GM12878 (cell line): ENCODE data around the gene AGAP1. TPM values are rescaled to one million over a fixed set of nuclear protein-coding genes. Genes with fewer than 3 reads are reported as not detected.

ENCODE experiments used
- ATAC-seq: fragments of 200-7000 bp; cut with Tn5 transposase; 3 replicates; pipeline ENCODE4 v1.9.1; 2020; ENCODE audit warnings: mild to moderate bottlenecking, moderate library complexity
- BruUV-seq: library from RNA; stranded (reverse); fragments of 400-500 nt; replicated peaks from 2 replicates; lab custom pipeline; 2021; lab: Mats Ljungman, UMichigan
- CTCF ChIA-PET: fragments of 300-600 bp; sonication (Branson Sonifier 250); formaldehyde crosslinking; extraction: SDS; loops from one replicate; lab custom pipeline; 2021; ENCODE audit warnings: inconsistent platforms; lab: Yijun Ruan, JAX
- POLR2A ChIA-PET: fragments of 350-600 bp; formaldehyde crosslinking; extraction: SDS; loops from one replicate; lab custom pipeline; 2021; ENCODE audit warnings: inconsistent platforms; lab: Charles Lee
- RAD21 ChIA-PET: fragments of 300-600 bp; sonication (Branson Sonifier 250); formaldehyde crosslinking; loops from one replicate; lab custom pipeline; 2023; ENCODE audit warnings: antibody characterized with exemption; ENCODE audit not compliant: unreplicated experiment; lab: Charles Lee
- SMC1A ChIA-PET: fragments of 300-600 bp; sonication (Branson Sonifier 250); formaldehyde crosslinking; loops from one replicate; lab custom pipeline; 2023; ENCODE audit not compliant: unreplicated experiment, uncharacterized antibody; lab: Charles Lee
- DNase-seq: peaks from one replicate; pipeline ENCODE4 v3.0.0-alpha.2; 2011; ENCODE audit warnings: low read depth, low spot score
- FAIRE-seq: peaks from 3 replicates; lab custom pipeline; 2011; peaks lifted over from hg19 to GRCh38; lab: Jason Lieb, UNC
- H2AFZ ChIP-seq: 2 replicates; pipeline ENCODE4 v1.6.0; 2011; ENCODE audit warnings: low read depth, low read length, control low read depth; ENCODE audit not compliant: control insufficient read depth
- H3K27ac ChIP-seq: 2 replicates; pipeline ENCODE4 v1.5.1; 2011; ENCODE audit warnings: control low read depth; ENCODE audit not compliant: control insufficient read depth, insufficient read depth
- H3K27me3 ChIP-seq, 2 experiments: replicated peaks in 1 of 2; 2 replicates each; pipeline versions ENCODE4 v1.6.0 to v1.6.1; 2011; ENCODE audit warnings: low read length in 1 of 2; ENCODE audit not compliant: control insufficient read depth in 2 of 2, insufficient read depth in 2 of 2
- H3K36me3 ChIP-seq, 2 experiments: 2 replicates each; pipeline ENCODE4 v1.5.1; 2011; ENCODE audit warnings: low read length in 1 of 2; ENCODE audit not compliant: control insufficient read depth in 2 of 2, insufficient read depth in 2 of 2
- H3K4me1 ChIP-seq: 2 replicates; pipeline ENCODE4 v1.6.1; 2011; ENCODE audit warnings: mild to moderate bottlenecking, low read length, moderate library complexity, mixed read lengths; ENCODE audit not compliant: control insufficient read depth, insufficient read depth
- H3K4me2 ChIP-seq: 2 replicates; pipeline ENCODE4 v1.6.0; 2011; ENCODE audit warnings: control low read depth; ENCODE audit not compliant: control insufficient read depth, insufficient read depth
- H3K4me3 ChIP-seq: fragments of 200-600 bp; sonication (generic); 2 replicates; pipeline ENCODE4 v1.5.1; 2016
- H3K79me2 ChIP-seq: 2 replicates; pipeline ENCODE4 v1.6.0; 2011; ENCODE audit warnings: low read length; ENCODE audit not compliant: control insufficient read depth, insufficient read depth
- H3K9ac ChIP-seq: 2 replicates; pipeline ENCODE4 v1.8.0; 2011; ENCODE audit warnings: low read length, control low read depth, mixed read lengths; ENCODE audit not compliant: control insufficient read depth, insufficient read depth
- H3K9me3 ChIP-seq: replicated peaks from 3 replicates; pipeline ENCODE4 v1.5.1; 2011; ENCODE audit warnings: mild to moderate bottlenecking, low read length; ENCODE audit not compliant: control insufficient read depth, insufficient read depth
- H4K20me1 ChIP-seq: 2 replicates; pipeline ENCODE4 v1.6.0; 2011; ENCODE audit not compliant: control insufficient read depth, insufficient read depth
- EGR1 ChIP-seq, 2 experiments: IDR thresholded peaks; 1 replicate in 1 of 2; 2 replicates in 1 of 2; pipeline ENCODE4 v1.6.1; 2011 to 2012; ENCODE audit warnings: low read depth in 2 of 2, low read length in 2 of 2, borderline replicate concordance in 1 of 2, mild to moderate bottlenecking in 1 of 2, moderate library complexity in 1 of 2
- NFXL1 ChIP-seq: fragments of 450-650 bp; IDR thresholded peaks from 2 replicates; pipeline ENCODE4 v1.6.1; 2017; ENCODE audit warnings: antibody characterized with exemption, mild to moderate bottlenecking, borderline replicate concordance
- NFYB ChIP-seq: IDR thresholded peaks from 2 replicates; pipeline ENCODE4 v1.6.1; 2011; ENCODE audit warnings: low read depth, mild to moderate bottlenecking, low read length, improper control_type of control experiment, moderate library complexity; ENCODE audit not compliant: insufficient read depth
- NR2C2 ChIP-seq: IDR thresholded peaks from 2 replicates; pipeline ENCODE4 v1.6.1; 2011; ENCODE audit warnings: borderline replicate concordance, low read depth; ENCODE audit not compliant: control insufficient read depth, insufficient read length
- NRF1 ChIP-seq: conservative IDR thresholded peaks from 2 replicates; pipeline ENCODE4 v1.6.1; 2011; ENCODE audit warnings: mild to moderate bottlenecking, low read depth, low read length, improper control_type of control experiment
- RAD51 ChIP-seq: fragments of 450-650 bp; IDR thresholded peaks from 2 replicates; pipeline ENCODE4 v1.6.1; 2016; ENCODE audit warnings: moderate library complexity, mild to moderate bottlenecking, inconsistent platforms
- RUNX3 ChIP-seq: IDR thresholded peaks from 2 replicates; pipeline ENCODE4 v1.6.1; 2012; ENCODE audit warnings: low read length, inconsistent platforms
- SIX5 ChIP-seq: IDR thresholded peaks from 2 replicates; pipeline ENCODE4 v1.6.1; 2011; ENCODE audit warnings: mild to moderate bottlenecking, low read depth, low read length, moderate library complexity; ENCODE audit not compliant: severe bottlenecking
- ZNF384 ChIP-seq: IDR thresholded peaks from 2 replicates; pipeline ENCODE4 v1.6.1; 2012; ENCODE audit warnings: low read depth, mild to moderate bottlenecking, low read length, improper control_type of control experiment, borderline replicate concordance
- ZNF622 ChIP-seq: fragments of 450-650 bp; IDR thresholded peaks from 2 replicates; pipeline ENCODE4 v1.6.1; 2017; ENCODE audit warnings: mild to moderate bottlenecking, inconsistent platforms
- WGBS: methylation state at CpG from one replicate; pipeline ENCODE4 v1.1.6; 2016; ENCODE audit warnings: low lambda C conversion rate; ENCODE audit not compliant: insufficient replicate concordance, insufficient coverage; ENCODE audit errors: missing lambda C conversion rate; 5-methylcytosine and 5-hydroxymethylcytosine counted together
- in situ Hi-C: fragments of 300-500 bp; cut with MboI; formaldehyde crosslinking; loops from 9 replicates; pipeline ENCODE4 v1.14.3; 2018; ENCODE audit warnings: mixed read lengths
- intact Hi-C: fragments of 100-400 bp; cut with micrococcal nuclease; formaldehyde crosslinking; loops from one replicate; pipeline ENCODE4 v1.14.2; 2022; ENCODE audit not compliant: unreplicated experiment
- polyA plus RNA-seq, 11 experiments: library from polyadenylated mRNA; depleted of rRNA in 4 of 11; unstranded in 6 of 11; stranded (reverse) in 5 of 11; fragments of >200 nt; fragmentation: Nextera tagmentation in 4 of 11; fragmentation: Illumina TruSeq in 1 of 11; extraction: Ambion mirVana in 4 of 11; extraction: Trizol in 1 of 11; gene quantifications; 1 replicate in 1 of 11; 2 replicates in 10 of 11; pipeline versions ENCODE4 v1.2.1 to v1.2.3, GENCODE V29; 2011 to 2016; ENCODE audit warnings: inconsistent platforms in 2 of 11, missing spikeins in 2 of 11, low read depth in 1 of 11
- total RNA-seq, 4 experiments: library from RNA; depleted of rRNA in 3 of 4; stranded (reverse); fragments of >200 nt in 3 of 4; fragmentation: Illumina TruSeq in 1 of 4; extraction: Trizol in 1 of 4; gene quantifications; 2 replicates each; pipeline versions ENCODE4 v1.2.1 to v1.2.3, GENCODE V29; 2013 to 2021
- TF ChIP-seq, protein P1 (sequence below): IDR thresholded peaks from 2 replicates; pipeline ENCODE4 v1.6.1; 2011; ENCODE audit warnings: borderline replicate concordance, low read depth, mild to moderate bottlenecking, moderate library complexity, low read length; ENCODE audit not compliant: insufficient read depth, poor library complexity, severe bottlenecking
- TF ChIP-seq, protein P2 (sequence below): fragments of 450-650 bp; IDR thresholded peaks from 2 replicates; pipeline ENCODE4 v1.6.1; 2014; ENCODE audit warnings: mild to moderate bottlenecking
- TF ChIP-seq, protein P3 (sequence below): fragments of 450-650 bp; IDR thresholded peaks from 2 replicates; pipeline ENCODE4 v1.6.1; 2018; ENCODE audit warnings: mild to moderate bottlenecking, low read depth, moderate library complexity; ENCODE audit not compliant: partially characterized antibody

AGAP1 gene
- total and polyA plus RNA-seq, 10 of the 15 experiments (the other 5 are each of a cell fraction or from before 2014, with no cell fraction given): 0.05 to 0.15 (median 0.06) TPM; not detected in 7

DNA sequence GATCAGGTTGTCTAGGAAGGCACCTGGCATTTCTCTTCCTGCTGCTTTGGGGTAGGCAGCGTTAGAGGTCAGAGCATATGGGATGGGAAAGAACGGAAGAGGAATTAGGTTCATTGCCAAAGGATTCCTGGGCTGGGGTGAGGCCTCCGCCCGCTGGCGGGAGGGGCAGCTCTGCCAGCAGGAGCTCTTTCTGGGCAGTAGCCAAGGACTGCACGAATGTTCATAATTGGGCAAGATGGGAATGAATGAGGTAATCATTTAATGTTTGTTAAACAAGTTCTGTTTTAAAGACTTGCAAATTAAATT, 253.9 kb downstream of the AGAP1 start:
- H3K27me3 ChIP-seq: peaks cover 0 to 1% of the 10 kb centered on the region in 2 experiments; a peak in 2 of 4 replicates
- no peak overlapping the region for H2AFZ ChIP-seq
- H3K4me2 ChIP-seq: no peak overlapping the region
- ATAC-seq: no peak
- no peaks in the 10 kb centered on the region for H3K79me2 ChIP-seq
- no peak overlapping the region for H3K9ac ChIP-seq
- SMC1A ChIA-PET: interaction anchor here (0.6 kb wide), 1 partner anchor 182 kb away, joined by 3 read pairs; no protein-coding TSS in a partner anchor
- no peaks in the 10 kb centered on the region for H3K36me3 ChIP-seq
- no peak for DNase-seq
- RAD21 ChIA-PET: no interaction called here
- intact Hi-C loops (loop anchor here (5.0 kb wide), 1 partner anchor 1195 kb away; no protein-coding TSS in a partner anchor), in situ Hi-C loops (loop anchor here (5.0 to 10.0 kb wide), 3 partner anchors 155 to 1193 kb away; no protein-coding TSS in a partner anchor)
- H4K20me1 ChIP-seq: no peaks in the 10 kb centered on the region
- H3K4me3 ChIP-seq: no peak overlapping the region
- H3K4me1 ChIP-seq: no peaks in the 10 kb centered on the region
- WGBS: 51% methylated on average over 6 of the region's 6 CpGs
- no TSS peak for BruUV-seq
- no peak for FAIRE-seq
- no peak overlapping the region for H3K27ac ChIP-seq
- H3K9me3 ChIP-seq: no peaks in the 10 kb centered on the region
- CTCF ChIA-PET: interaction anchor here (1.2 kb wide), 1 partner anchor 153 kb away, joined by 3 read pairs; no protein-coding TSS in a partner anchor
- TF ChIP-seq EGR1 (IDR thresholded peaks at IDR 0.05; ENCODE audit: borderline replicate concordance in 1 of 2, low read depth in 2 of 2, low read length in 2 of 2): no peak
- TF ChIP-seq NR2C2: no peak
- no peak for TF ChIP-seq ZNF384
- TF ChIP-seq NFYB: no peak
- TF ChIP-seq, protein P1, sequence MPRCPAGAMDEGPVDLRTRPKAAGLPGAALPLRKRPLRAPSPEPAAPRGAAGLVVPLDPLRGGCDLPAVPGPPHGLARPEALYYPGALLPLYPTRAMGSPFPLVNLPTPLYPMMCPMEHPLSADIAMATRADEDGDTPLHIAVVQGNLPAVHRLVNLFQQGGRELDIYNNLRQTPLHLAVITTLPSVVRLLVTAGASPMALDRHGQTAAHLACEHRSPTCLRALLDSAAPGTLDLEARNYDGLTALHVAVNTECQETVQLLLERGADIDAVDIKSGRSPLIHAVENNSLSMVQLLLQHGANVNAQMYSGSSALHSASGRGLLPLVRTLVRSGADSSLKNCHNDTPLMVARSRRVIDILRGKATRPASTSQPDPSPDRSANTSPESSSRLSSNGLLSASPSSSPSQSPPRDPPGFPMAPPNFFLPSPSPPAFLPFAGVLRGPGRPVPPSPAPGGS: no peak
- TF ChIP-seq RAD51: no peak
- TF ChIP-seq, protein P2, sequence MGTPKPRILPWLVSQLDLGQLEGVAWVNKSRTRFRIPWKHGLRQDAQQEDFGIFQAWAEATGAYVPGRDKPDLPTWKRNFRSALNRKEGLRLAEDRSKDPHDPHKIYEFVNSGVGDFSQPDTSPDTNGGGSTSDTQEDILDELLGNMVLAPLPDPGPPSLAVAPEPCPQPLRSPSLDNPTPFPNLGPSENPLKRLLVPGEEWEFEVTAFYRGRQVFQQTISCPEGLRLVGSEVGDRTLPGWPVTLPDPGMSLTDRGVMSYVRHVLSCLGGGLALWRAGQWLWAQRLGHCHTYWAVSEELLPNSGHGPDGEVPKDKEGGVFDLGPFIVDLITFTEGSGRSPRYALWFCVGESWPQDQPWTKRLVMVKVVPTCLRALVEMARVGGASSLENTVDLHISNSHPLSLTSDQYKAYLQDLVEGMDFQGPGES: no peak
- TF ChIP-seq ZNF622: no peak
- no peak for TF ChIP-seq NFXL1
- no peak for TF ChIP-seq RUNX3
- TF ChIP-seq NRF1: no peak
- TF ChIP-seq SIX5: no peak
- TF ChIP-seq, protein P3, sequence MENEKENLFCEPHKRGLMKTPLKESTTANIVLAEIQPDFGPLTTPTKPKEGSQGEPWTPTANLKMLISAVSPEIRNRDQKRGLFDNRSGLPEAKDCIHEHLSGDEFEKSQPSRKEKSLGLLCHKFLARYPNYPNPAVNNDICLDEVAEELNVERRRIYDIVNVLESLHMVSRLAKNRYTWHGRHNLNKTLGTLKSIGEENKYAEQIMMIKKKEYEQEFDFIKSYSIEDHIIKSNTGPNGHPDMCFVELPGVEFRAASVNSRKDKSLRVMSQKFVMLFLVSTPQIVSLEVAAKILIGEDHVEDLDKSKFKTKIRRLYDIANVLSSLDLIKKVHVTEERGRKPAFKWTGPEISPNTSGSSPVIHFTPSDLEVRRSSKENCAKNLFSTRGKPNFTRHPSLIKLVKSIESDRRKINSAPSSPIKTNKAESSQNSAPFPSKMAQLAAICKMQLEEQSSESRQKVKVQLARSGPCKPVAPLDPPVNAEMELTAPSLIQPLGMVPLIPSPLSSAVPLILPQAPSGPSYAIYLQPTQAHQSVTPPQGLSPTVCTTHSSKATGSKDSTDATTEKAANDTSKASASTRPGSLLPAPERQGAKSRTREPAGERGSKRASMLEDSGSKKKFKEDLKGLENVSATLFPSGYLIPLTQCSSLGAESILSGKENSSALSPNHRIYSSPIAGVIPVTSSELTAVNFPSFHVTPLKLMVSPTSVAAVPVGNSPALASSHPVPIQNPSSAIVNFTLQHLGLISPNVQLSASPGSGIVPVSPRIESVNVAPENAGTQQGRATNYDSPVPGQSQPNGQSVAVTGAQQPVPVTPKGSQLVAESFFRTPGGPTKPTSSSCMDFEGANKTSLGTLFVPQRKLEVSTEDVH: no peak
- TF ChIP-seq, all 136 proteins: peak for 0
- POLR2A ChIA-PET: no interaction called here
